NCI-H1417 treated with DMSO at 0.1 percent for 48 hours (cell line): ENCODE results near the gene HES2.
"Not testable (repeated sequence)": the region's sequence is repeated elsewhere in the genome, so short reads cannot be mapped to it uniquely, and the experiment has no call there.

Source experiments
- DNase-seq: peaks from one replicate; lab custom pipeline; 2025; lab: John Stamatoyannopoulos, UW

Gene HES2

DNA sequence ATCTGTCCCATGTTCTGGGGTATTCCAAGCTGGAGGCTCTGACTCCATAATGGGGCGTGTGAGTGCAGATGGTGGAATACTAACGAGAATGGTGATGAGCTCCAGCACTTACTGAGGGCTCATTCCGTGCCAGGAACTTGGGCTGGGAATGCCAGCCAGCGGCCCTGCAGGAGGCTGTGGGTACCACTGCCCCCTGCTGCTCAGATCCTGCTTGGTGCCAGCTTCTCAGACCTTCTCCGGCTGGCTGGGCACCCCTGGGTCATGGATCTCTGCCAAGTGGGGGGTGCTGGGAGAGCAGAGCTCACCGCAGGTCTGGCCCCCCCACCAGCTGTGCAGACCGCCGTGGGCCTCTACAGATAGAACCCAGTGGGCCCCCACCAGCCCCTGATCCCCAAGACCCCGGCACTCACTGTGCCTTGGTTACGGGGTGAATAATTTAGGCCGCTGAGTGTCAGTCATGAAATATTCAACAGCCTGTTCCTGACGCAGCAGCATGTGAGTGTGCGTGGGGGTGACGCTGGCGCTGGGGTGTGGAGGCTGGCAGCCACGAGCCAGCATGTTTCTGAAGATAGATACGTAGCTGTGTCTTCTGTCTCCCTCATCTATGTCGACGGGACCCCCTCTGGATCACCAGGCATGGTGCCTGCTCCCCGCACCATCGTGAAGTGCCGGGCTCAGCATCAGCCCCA is 17.4 kb upstream of the HES2 start:
- not testable (repeated sequence) for DNase-seq

GRCh38 chr1:6436277-6436676 is 16.6 kb upstream of the HES2 start:
- not testable (repeated sequence) for DNase-seq

GRCh38 chr1:6435547-6435946 is 15.8 kb upstream of the HES2 start:
- DNase-seq = no peak

- DNase-seq = no peak
These were observed 15.4 kb upstream of the HES2 start for GRCh38 chr1:6435129-6435528.

DNA sequence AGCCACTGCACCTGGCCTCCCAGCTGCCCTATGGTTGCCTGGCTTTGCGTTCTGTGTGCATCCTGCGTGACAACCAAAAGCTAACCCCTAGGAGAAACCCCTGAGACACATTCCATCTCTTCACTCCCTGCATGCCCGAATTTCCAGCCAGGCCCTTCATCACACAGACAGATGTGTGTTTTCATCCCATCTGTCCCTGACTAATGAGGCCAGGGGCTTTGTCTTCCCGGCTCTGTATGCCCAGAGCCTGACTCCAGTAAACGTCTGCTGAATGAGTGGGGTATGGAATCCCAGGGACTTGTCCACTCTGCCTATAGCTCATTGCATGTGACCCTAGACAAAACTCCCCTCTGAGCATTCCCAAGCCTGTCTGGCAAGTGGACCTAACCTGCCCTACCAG is 14.5 kb upstream of the HES2 start:
- no peak for DNase-seq

- not testable (repeated sequence) for DNase-seq
These were observed 12.2 kb upstream of the HES2 start for GRCh38 chr1:6431645-6432579.

GRCh38 chr1:6429660-6430411 is 10.1 kb upstream of the HES2 start:
- DNase-seq = not testable (repeated sequence)

DNA sequence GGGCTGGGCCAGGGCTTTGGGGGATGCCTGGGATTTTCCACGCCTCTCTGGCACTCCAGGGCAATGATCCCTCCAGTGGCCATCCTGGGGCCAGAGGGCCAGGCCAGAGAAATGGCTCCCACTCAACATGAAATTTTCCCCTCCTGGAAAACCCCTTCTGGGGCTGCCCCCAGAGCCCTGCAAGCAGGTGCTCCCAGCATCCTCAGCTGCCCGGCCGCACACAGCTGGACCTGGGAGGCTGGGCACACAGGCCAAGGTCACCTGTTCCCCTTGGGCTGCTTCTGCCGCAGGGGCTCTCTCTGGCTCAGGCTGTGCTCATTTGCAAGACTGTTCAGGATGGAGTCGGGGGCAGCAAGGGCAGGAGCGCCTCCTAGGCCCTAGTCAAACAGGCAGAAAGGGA is 8.7 kb upstream of the HES2 start:
- not testable (repeated sequence) for DNase-seq

GRCh38 chr1:6427441-6428390 is 8.0 kb upstream of the HES2 start:
- DNase-seq = no peak

DNA sequence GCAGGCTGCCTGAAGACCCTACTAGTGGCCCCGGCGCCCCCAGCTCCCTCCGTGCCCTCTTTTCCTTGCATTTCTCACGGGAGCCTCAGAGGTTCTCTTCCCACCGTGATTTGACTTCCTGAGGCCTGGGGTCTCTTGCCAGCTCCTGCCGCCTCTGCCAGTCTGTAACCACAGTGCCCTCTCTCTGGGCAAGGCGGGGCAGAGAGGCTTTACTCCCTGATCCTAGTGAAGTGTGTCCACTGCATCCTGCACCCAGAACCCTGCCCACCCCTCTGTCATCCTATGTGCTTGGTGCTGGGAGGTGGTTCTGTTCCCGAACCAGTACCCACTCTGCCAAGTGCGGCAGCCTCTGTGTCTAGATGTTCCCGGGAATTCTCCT is 7.2 kb upstream of the HES2 start:
- no peak for DNase-seq

DNA sequence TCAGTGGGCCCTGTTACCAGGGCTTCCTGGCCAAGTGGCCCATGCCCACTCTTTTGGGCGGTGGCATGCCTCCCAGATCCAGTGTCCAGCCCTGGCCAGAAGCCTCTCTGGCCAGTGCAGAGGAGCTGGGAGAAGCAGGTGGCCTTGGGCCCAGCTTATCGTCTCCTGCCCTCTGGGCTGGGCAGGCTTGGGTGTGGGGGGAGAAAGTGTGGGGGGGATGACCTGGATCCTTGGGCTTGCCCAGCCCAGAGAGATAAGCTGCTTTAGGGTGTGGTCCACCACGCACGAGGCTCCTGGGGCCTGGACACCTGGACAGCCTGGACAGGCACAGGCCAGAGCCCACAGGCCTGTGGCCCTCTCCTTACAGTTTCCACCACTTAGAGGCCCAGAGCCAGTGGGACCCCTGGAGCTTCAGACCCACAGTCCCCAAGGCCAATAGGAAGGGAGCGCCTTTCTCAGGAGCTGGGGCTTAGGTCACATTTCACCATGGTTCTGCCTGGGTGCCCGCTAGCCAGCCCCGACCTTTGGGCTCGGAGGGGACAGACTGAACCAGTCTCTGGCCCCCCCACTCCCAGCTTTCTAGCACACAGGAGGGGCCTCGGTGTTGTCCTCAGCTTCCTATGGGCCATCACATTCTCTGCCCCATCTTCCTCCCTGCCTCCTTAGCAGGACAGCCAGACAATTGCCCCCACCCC is 6.7 kb upstream of the HES2 start:
- DNase-seq = no peak

DNA sequence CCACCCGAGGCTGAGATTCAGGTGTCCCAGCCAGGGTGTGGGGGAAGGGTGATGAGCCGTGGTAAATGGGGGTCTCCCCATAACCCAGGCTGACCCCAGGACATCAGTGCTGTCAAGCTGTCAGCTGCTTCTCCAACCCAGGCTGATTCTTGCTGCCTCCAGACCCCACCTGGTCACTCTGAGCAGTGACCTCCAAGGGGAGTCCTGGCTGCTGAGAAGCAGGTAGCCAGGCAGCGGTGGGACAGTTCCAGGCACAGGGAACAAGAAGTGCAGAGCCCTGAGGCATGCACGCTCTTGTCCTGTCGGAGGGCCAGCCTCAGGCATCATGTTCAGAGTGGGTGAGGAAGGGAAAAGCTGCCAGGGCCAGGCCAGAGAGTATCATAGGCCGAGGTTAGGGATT is 5.9 kb upstream of the HES2 start:
- no peak for DNase-seq

DNA sequence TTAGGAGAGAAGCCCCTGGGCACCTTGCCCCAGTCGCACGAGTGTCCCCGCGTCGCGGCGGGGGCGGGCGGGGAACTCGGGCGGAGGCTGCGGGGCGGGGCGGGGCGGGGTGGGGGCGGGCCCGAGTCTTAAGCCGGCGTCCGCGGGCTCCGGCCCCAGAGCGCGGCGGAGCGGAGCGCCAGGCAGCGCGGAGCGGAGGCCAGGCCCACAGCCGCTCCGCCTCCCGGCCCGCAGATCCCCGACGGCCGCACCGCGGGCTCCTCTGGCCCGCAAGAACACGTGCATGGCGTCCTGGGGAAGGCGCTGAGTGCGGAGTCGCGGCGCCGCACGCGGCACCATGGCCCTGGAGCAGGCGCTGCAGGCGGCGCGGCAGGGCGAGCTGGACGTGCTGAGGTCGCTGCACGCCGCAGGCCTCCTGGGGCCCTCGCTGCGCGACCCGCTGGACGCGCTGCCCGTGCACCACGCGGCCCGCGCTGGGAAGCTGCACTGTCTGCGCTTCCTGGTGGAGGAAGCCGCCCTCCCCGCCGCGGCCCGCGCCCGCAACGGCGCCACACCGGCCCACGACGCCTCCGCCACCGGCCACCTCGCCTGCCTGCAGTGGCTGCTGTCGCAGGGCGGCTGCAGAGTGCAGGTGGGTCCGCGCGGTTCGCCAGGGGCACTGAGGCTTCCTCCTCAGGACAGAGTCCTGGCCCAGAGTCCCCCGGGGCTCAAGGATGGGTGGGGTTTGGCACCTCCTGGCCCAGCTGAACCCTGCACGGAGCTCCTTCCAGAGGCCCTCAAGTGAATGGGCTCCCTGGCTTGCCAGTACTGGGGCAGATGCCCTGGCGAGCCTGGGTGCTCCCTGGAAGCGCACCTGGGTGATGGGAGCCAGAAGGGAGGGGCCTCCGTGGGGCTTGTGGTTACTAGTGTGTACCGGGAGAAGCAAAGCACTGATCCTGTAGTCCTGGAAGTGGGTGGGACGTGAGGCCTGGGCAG is 5.2 kb upstream of the HES2 start, which contains the start of gene ESPN:
ESPN (plus strand) TSS at position 158 of the 975 bp plus-strand sequence; CDS start at position 338, 180 bp downstream.
- no peak for DNase-seq

DNA sequence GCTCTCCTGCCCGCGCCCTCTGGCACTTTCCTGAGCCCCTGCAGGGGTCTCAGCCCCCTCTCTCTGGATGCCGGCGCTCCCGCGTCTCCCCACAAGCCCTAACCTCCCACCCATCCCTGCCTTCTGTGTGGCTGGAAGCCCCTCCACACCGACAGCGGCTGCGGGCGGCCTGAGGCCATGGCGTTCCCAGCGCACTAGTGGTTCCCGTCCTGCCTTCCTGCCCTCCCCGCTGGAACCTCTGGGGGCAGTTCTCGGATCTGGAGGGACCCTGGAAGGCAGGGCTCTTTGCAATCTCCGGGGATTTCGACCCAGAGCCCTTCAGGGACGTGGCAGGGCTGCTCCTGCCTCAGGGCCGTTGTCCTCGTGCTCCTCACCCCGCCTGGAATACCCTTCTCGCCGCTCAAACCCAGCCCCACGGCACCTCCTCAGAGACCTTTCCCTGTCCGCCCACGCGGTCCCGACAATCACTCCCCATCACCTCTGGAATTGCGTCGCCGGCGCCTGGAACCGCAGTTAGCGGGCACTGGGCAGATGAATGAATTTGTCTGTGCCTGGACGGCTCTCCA is 4.4 kb upstream of the HES2 start:
- DNase-seq = no peak

- DNase-seq = peak; percentile 22
These were observed 3.7 kb upstream of the HES2 start for GRCh38 chr1:6423321-6423999.

- no peak for DNase-seq
These were observed 1.5 kb upstream of the HES2 start for GRCh38 chr1:6421266-6421665.

DNA sequence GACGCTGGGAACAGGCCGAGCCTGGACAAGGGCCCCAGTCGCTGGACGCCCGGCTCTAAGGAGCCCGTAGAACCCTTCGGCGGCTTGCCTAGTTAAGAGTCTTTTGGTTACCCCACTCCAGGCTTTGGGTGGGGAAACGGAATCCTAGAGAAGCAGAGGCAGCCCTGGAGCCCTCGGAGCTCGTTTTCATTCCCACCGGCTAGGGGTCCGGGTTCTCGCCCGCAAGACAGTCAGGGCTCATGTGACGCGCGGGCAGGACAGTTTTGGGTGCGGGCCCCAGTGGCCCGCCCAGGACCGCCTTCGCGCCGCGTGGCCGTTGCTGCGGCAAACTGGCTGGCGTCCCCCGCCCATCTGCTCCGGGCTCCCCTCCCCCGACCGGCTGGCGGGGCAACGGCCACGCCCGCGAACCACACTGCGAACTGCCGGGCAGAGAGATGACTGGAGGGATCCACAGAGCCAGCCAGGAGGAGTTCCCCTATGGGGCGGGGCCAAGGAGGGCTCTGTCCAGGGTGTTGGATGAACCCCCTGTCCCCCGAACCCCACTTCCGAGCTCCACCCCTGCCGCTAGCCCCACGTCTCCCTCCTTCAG is 829 bp upstream of the HES2 start:
- no peak for DNase-seq

GRCh38 chr1:6419397-6419803 is 319 bp downstream of the HES2 start:
- no peak for DNase-seq
